HG03342 (cell line): ENCODE results near the gene GFRA1.

Source experiments
- ATAC-seq: cut with Tn5 transposase; IDR thresholded peaks from one replicate; pipeline ENCODE4 v1.9.1; 2021; ENCODE audit warnings: mild to moderate bottlenecking, moderate library complexity; ENCODE audit not compliant: unreplicated experiment

Gene GFRA1

DNA sequence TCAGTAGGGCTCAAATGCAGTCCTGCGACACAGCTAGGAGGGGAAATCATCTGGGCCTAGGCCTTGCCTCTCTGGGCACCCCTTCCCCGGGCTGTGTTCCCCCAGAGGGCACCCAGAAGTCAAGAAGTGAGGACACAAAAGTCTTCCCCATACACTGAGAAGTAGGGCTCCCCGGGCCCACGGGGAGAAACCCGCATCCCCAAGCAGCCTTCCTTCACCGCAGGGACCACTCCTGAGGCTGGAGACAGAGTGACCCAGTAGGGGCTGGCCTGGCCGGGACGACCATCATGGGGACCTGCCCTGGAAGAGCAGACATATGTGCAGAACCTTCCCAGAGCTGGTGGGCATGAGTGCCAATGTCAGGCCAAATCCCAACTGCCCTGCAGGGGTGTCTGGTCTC lies 163.5 kb downstream of the GFRA1 start:
- ATAC-seq, result no peak

DNA sequence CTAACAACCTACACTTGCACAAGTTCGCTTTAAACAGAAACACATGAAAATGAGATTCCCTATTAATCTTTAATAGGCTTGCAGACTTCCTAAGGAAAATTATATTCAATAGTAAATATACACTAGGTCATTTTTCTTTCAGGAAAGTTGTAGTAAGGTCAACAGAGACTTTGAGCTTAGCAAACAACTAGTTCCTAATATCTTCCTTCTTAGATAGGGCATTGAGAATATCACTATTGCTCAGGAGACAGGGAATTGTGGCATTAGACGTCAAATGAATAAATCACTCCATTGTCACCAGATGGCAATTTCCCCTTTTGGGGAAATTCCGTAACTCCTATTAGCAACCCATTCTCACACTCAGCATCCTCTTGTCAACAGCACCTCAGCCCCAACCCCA lies 164.9 kb downstream of the GFRA1 start:
- ATAC-seq, result no peak

DNA sequence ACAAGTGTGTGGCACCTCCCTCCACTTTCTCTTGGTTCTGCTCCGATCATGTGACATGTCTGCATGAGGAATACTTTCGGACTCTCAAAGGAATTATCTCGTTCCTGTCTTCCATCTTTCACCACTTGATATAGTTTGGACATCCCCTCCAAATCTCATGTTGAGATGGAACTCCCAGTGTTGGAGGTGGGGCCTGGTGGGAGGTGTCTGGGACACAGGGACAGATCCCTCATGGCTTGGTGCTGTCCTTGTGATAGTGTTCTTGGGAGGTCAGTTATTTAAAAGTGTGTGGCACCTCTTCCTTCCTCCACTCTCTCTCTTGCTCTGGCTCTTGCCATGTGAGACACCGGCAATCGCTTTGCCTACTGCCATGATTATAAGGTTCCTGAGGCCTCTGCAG lies 166.4 kb downstream of the GFRA1 start:
- ATAC-seq, result no peak

DNA sequence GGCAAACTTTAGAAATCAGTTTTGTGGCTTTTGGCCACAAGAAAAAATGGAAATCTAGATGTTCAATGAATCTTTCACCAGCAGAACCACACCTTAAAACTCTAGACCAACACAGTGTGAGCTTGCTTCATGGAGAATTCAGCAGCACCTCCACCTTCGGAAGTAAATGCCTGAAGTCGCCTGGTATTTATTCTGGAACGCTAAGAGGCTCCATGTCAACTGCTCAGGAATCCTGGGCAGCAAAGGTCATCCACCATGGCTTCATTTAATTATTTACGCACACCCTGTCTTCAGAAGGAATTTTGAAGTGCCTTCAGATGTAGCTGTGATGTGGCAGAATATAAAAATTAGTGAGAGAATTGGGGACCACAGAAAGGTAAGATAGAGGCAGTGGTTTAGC lies 167.7 kb downstream of the GFRA1 start:
- ATAC-seq, result no peak

DNA sequence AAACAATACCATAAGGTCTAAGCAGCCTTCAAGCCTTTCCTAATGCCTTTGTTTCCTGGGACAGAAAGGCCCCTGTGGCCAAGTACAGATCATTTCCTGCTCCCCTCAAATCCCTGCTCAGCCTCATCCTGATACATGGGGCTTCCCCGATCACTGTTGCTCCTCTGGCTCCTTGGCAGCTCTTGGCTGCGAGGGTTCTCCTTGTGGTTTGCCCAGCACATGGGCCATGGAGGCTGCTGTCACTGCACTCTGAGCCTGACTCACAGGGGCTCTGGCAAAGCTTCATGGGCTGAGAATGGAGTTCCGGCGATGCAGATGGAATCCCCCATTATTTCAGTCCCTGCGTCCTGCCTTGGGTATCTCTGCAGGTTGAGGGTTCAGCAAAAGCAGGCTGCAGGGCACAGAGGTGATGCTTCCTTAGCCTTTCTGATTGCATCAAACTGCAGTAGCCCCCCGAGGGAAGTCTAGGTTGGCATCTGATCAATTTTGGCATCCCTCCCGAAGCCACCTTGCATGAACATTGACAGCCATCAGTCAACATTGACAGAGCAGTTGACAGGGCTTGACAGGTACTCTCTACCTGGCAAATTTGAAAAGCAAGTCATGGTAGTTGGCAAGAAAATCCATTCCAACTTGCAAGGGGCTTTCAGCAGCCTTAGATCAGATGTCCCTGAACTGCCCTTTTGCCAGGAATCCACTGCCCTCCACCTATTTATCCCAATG lies 168.6 kb downstream of the GFRA1 start:
- ATAC-seq, result no peak

DNA sequence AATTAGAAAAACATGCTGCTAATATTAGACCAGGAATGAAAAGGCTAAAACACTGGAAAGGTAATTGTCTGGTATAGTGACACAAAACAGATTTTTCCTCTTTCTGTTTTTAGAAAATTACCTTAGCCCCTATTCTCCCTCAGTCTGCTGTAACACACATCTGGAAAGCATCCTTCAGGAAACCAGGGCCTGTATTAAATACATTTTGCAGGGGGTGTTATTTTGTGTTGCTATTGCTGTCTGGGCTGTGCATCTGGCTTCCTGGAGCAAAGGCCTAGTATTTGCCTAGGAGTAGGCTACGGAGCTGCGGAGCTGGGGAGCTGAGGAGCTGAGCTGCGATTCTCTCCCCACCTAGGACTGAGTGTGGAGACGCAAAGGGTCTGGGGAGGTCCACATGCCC lies 169.3 kb downstream of the GFRA1 start:
- ATAC-seq, result no peak

DNA sequence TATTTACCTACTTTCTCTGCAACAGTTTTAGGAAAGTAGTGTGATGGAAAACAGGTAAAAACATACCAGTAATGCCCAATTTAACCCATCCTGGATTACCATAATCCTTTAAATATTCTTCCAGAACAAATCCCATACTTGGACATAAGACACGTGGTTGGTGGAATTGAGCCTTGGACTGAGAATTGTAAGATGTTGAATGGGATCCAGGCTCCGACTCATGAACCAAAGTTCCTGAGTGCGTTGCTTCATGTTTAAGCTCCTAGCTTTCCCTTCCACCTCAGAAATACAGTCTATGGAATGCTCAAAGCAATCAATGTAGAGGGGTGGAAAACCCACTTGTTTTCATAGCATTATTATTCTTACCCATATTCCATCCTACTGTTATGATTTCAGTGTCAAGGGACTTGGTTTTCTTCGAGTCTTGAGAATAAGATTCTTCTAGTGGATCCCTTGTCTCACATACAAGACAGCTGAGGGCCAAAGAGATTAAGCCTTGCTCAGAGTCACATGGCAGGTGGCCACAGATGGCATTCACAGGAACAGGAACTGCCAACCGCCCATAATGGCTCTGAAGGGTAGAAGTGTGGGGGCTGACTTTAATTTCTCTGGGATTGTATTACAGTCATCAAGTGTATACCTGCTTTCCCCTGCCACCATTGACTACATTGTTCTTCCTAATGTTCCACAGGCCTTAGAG lies 171.2 kb downstream of the GFRA1 start:
- ATAC-seq, result no peak

DNA sequence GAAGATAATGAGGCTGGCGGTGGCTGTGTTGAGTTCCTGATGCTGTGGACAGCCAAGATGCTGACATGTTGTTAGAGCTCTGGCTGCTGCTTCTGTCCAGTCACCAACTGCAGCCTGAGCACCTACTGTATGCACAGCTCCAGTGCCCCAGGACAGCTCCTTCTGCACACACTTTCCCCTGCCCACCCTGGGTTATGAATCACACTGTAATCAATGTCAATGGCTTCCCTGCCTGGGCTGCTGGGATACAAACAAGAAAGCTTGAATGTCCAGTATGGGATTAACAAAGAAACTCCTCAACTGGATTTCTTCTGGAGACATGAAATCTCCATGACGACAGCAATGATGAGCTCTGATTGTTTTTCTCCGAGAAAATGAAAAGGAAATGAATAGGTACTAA lies 172.0 kb downstream of the GFRA1 start:
- no peak for ATAC-seq

DNA sequence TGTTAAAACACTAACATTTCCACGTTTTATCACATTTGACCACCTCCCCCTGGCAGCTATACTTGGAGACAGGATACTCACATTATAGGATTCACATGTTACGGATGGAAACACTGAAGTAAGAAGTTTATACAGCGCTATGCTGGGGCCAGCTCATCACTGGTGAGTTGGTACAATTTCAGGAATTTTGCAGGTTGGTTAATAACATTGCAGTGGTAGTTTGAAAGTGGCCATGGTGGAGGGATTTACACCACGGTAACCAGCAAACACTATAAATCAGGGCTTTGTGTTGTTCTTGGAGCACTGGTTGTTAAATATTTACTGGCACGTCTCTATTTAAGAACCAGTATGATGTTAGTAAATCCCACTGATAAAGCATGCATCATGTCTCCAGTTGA lies 174.0 kb downstream of the GFRA1 start:
- no peak for ATAC-seq

DNA sequence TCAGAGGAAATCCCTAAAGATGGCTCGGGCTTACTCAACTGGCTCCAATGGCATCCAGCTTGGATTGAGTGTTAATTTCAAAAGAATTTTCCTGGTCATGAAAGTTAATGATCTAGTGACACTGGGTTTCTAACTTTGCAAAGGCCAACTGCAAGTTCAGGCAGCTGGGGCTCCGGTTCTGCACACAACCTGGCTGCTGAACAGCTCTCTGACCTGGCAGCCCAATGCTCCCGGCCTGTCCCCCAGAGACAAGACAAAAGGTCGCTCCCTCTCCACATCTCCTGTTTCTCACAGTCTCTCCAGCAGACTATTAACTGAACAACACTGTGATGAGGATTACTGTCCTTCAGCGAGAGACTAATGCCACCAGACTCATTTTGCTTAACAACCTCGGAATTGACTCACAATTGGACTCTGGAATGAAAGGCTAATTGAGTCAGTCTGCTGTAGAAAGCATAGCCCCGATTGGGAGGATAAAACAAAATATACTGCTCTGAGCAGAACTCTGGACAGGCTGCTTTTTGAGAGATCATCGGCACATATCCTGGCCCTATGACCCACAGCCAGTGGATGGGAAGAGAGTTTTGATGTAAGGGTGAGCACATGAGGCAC lies 174.5 kb downstream of the GFRA1 start:
- ATAC-seq, result no peak

DNA sequence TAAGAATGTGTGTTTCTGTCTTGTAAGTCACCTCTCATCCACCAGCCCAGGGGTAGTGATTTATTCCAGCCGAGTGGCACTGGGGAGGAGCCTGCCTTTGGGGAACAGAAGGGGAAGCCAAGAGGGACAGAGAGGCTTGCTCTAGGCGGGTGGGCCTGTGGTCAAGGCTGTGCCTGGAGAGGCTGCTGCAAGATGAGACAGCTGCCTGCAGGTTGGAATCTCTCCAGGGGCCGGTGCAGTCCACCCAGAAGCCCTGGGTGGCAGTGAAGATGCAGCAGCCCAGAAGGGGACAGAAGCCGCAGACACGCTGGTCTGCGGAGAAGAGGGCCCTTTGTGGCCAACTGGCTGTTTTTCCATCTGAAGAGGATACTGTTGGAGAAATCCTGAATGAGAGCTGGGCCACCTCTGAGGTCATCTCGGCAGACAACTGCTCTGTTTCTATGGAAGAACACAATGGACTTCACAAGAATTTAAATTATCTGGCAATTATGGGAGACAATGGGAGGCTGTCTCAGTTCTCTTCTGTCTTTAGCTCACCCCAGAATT lies 175.7 kb downstream of the GFRA1 start:
- ATAC-seq, result no peak

DNA sequence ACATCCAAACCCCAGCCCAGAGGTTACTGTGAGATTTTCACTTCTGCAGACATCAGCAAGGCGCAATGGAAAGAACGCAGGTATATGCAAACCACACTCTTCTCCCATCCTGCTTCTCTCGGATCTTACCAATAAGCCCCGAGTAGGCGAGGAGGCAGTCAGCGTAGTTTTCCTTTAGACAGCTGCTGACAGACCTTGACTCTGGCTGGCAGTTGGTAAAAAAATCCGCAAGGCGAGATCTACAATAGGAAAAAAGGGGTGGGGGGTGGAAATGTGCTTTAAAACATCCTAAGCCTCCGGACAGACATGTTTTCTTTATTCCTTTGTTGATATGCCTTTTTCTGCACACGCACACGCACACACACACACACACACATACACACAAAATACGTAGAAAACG lies 176.5 kb downstream of the GFRA1 start:
- no peak for ATAC-seq

DNA sequence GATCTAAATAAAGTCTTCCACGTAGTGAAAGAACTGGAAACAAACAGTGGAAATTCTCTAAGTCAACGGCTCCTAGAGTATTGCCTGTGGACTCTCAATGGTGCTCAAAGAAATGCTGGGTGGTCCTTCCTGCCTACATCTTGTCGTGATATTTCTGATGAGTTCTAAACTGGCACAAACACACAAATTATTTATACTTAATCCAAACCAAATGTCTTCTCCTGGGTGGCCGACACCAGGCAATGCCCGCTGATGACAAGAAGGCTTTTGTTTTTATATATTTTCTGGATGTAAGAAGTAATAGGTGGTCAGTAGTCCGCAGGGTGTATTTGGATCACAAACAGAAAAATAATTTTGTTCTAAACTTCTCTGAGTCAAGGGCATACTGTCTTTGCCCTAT lies 178.7 kb downstream of the GFRA1 start:
- ATAC-seq, result no peak

DNA sequence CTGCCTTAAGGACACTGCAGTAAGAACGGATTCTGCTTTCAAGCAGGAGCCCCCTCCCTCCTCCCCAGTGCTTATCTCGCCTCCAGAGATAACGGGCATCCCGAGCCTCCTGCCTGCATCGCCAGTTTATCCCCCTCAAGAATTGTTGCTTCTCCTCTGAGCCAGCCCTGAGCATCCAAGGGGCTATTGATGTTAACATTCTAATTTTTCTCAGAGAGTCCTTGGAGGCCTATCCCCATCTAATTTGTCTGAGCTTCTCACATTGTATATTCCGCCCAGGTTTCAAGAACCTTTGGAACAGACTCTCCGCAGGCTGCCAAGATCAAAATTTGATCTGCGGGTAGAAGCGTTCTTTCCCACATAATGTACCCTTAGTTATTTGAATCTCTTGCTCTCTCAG lies 180.0 kb downstream of the GFRA1 start:
- ATAC-seq, result no peak

DNA sequence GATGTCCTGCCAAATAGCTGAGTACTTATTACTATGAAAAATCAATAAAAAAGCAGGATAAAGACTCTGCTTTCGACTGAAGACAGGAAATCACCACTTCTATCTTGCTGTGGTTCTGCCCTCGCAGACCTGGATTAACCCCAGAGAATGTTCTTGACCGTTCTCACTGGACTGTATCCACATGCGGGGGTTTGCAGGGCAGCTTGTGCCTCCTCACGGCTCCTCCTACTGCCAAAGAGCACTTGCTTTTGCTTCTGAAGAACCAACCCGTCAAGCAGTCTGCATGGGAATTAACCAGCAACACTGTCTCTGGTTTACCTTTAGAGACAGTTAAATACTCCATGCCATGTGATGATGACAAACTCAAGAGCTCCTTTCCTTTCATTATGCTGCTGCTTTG lies 184.0 kb downstream of the GFRA1 start:
- no peak for ATAC-seq

DNA sequence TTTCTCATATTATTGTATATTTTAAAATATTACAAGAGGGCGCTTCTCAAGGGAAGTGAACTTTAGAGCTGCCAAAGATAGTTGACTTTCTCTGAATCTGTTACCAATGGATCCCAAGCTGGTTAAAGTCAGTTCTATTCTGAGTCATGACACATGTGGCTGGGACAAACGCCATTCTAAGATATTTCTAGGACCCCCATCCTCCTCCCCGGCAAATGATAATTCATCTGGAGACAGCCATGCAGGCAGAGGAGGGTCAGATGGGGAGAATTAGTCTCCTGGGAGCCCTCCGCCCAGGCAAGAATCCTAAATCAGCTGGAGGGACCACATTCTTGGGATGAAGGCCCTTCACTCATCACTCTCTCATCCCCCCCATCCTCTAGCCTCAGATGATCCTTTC lies 187.7 kb downstream of the GFRA1 start:
- ATAC-seq, result no peak

DNA sequence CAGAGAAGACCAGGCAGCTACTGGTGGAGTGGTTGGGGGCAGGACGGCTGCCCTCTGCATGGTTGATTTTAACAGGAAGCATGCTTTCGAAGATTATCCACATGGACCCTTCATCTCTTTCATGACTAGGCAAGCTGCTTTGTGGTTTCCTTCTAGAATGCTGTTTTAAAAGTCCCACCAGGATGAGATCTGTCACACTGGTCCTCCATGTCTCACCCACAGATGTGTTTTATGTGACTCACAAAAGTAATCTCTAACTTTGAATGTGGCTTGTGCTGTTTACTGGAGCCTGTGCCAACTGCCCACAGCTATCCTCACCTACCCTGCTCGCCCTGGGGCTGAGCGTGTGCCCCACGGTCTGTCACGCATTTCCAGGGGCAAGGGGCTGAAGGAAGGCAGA lies 188.8 kb downstream of the GFRA1 start:
- ATAC-seq, result no peak

DNA sequence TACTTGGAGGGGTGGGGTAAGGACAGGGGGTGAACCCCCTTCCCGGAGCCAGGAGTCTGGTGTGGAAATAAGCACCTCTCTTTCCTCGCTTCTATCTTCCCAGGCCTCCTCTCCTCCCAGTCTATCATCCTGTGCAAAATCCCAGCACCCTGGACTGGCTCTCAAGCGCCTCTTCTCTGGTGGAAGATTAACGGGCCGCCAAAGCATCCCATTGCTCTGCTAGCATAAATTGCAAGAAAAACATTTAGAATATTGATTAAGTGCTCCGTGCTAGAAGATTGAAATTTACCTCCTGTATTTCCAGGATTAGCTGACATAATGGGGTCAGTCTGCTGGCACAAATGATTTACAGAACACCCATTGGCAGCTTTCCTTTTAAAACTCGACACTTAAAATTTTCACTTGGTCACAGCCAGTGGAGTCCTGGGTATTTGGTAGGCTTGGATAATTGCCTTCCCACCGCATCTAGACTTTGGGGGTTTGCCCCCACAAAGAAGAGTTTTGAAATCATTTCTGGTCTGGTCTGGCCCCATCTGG lies 189.7 kb downstream of the GFRA1 start:
- no peak for ATAC-seq

DNA sequence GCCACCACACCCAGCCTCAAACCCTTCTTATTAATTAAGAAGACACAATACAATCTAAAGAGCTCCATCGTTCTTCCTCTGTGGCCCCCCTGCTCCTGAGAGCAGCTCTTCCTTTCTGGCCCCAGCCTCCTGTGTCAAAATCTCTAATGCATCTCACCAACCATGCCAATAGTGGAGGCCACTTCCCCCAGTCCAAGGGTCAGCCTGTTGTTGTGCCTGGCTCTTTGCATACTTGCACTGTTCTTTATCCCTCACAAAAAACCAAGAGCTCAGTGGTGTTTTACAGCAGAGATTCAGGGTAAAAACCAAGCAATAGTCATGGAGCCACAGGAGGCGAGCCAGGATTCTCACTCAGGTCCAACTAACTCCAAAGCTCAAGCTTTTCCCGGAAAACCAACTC lies 190.2 kb downstream of the GFRA1 start:
- no peak for ATAC-seq

DNA sequence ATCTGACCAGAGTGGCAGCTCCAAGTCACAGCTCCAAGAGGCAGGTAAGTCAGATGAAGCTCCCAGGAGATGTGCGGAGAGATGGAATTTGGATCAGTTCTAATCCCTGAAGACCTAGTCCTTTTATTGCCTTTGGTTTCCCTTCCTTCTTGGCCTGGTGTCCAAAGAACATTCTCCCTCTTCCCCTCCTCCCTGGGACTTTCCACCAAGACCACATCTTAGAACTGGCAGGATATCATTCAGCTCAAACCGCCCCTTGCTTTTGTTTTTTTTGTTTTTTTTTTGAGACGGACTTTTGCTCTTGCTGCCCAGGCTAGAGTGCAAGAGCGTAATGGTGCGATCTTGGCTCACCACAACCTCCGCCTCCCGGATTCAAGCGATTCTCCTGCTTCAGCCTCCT lies 190.8 kb downstream of the GFRA1 start:
- no peak for ATAC-seq

DNA sequence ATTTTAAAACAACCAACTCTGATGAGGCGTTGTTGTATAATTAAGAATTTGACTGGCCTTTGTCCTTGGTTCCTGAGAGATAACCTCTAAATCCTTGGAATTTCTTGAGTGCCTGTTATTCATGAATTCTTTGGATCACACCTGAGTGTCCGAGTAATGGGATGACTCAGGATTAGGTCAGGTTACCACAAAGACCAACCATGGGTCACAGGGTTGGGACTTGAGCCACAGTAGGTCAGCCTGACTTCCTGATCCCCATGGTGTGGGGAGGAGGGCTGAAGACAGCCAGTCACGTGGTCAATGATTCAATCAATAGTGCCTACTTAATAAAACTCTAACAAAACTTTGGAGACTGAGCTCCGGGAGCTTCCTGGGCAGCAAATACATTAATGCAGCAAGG lies 192.5 kb downstream of the GFRA1 start:
- no peak for ATAC-seq

DNA sequence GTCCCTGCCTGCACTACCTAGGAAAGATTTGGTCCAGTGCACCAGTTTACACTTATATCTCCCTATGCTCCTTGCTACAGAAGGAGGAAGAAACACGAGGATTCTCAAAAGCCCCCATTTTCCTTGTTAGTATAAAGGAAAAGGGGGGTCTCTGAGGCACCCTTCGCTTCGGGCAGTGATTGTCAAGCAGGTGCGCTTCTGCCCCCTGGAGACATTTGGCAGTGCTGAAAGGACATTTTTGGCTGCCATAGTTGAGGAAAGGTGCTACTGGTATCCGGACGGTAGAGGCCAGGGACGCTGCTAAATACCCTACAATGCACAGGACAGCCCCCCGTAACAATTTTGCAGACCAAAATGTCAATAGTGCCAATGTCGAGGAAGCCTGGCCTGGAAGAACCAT lies 193.7 kb downstream of the GFRA1 start:
- no peak for ATAC-seq
